Activated naive CD4-positive, alpha-beta T cell treated with anti-CD3 and anti-CD28 coated beads, Interleukin-2, amount 50 U/mL, for 72 hours (primary cell): ENCODE results near the gene FBXL7. TPM values are rescaled to one million over a fixed set of nuclear protein-coding genes. Genes with fewer than 3 reads are reported as not detected.

Experiments used
- ATAC-seq, 2 donors: fragments of 150-1000 bp; cut with Tn5 transposase; 2 replicates each; pipeline ENCODE4 v1.10.0; 2021; ENCODE audit warnings: mild to moderate bottlenecking in 2 of 2, moderate library complexity in 2 of 2
- DNase-seq, 2 donors: peaks; one replicate each; pipeline ENCODE4 v3.0.0; 2021 to 2022; ENCODE audit warnings: low spot score in 2 of 2
- H3K27ac Mint-ChIP-seq, 2 donors: one replicate each; pipeline ENCODE4 v1.8.0; 2022; ENCODE audit warnings: mild to moderate bottlenecking in 2 of 2, mixed read lengths in 2 of 2
- H3K36me3 Mint-ChIP-seq, 2 donors: one replicate each; pipeline ENCODE4 v1.8.0; 2022; ENCODE audit warnings: mixed read lengths in 2 of 2
- H3K9me3 Mint-ChIP-seq, 2 donors: one replicate each; pipeline ENCODE4 v1.8.0; 2022; ENCODE audit warnings: mixed read lengths in 2 of 2
- total RNA-seq, 2 donors: library from RNA; stranded (reverse); gene quantifications; one replicate each; pipeline ENCODE4 v1.2.3, GENCODE V29; 2022

The FBXL7 gene
- total RNA-seq, 2 donors from 2014 or later = not detected

GRCh38 chr5:15554542-15554941, 54.6 kb downstream of the FBXL7 start:
- Mint-ChIP-seq H3K27ac (no peak overlapping the region), H3K9me3 (peaks cover 15 to 16% of the 10 kb centered on the region in 2 donors), H3K36me3 (no peaks in the 10 kb centered on the region)
- DNase-seq (no peak), ATAC-seq (no peak)

- Mint-ChIP-seq H3K36me3 (no peaks in the 10 kb centered on the region), H3K27ac (no peak overlapping the region), H3K9me3 (peaks cover 15 to 16% of the 10 kb centered on the region in 2 donors)
- DNase-seq (no peak), ATAC-seq (no peak)
Measured at GRCh38 chr5:15555176-15555575, 55.2 kb downstream of the FBXL7 start.

- Mint-ChIP-seq H3K27ac (no peak overlapping the region), H3K36me3 (no peaks in the 10 kb centered on the region), H3K9me3 (peaks cover 9 to 13% of the 10 kb centered on the region in 2 donors)
- ATAC-seq = no peak
- DNase-seq = no peak
Measured at GRCh38 chr5:15558240-15558639, 58.3 kb downstream of the FBXL7 start.

- Mint-ChIP-seq H3K36me3 (no peaks in the 10 kb centered on the region), H3K27ac (no peak overlapping the region), H3K9me3 (peaks cover 9 to 11% of the 10 kb centered on the region in 2 donors)
- ATAC-seq (no peak), DNase-seq (no peak)
Measured at GRCh38 chr5:15558681-15559080, 58.7 kb downstream of the FBXL7 start.

GRCh38 chr5:15560421-15560820, 60.4 kb downstream of the FBXL7 start:
- no peak overlapping the region for H3K27ac Mint-ChIP-seq
- DNase-seq (no peak), ATAC-seq (no peak)
- H3K36me3 Mint-ChIP-seq = no peaks in the 10 kb centered on the region
- peaks cover 5 to 9% of the 10 kb centered on the region in 2 donors for H3K9me3 Mint-ChIP-seq

GRCh38 chr5:15564523-15564922, 64.5 kb downstream of the FBXL7 start:
- peaks cover 4 to 5% of the 10 kb centered on the region in 2 donors for H3K9me3 Mint-ChIP-seq
- no peaks in the 10 kb centered on the region for H3K36me3 Mint-ChIP-seq
- no peak overlapping the region for H3K27ac Mint-ChIP-seq
- DNase-seq (no peak), ATAC-seq (no peak)

GRCh38 chr5:15564957-15565356, 65.0 kb downstream of the FBXL7 start:
- ATAC-seq = no peak
- Mint-ChIP-seq H3K9me3 (peaks cover 4 to 5% of the 10 kb centered on the region in 2 donors), H3K36me3 (no peaks in the 10 kb centered on the region), H3K27ac (no peak overlapping the region)
- no peak for DNase-seq

- H3K36me3 Mint-ChIP-seq = peaks cover 0 to 5% of the 10 kb centered on the region in 2 donors
- H3K9me3 Mint-ChIP-seq = peaks cover 2 to 4% of the 10 kb centered on the region in 2 donors
- no peak overlapping the region for H3K27ac Mint-ChIP-seq
- ATAC-seq (no peak), DNase-seq (no peak)
Measured at GRCh38 chr5:15566306-15566705, 66.3 kb downstream of the FBXL7 start.

GRCh38 chr5:15566789-15567188, 66.8 kb downstream of the FBXL7 start:
- H3K27ac Mint-ChIP-seq = no peak overlapping the region
- peaks cover 0 to 5% of the 10 kb centered on the region in 2 donors for H3K36me3 Mint-ChIP-seq
- DNase-seq = no peak
- no peak for ATAC-seq
- peaks cover 0 to 4% of the 10 kb centered on the region in 2 donors for H3K9me3 Mint-ChIP-seq

GRCh38 chr5:15570491-15570890, 70.5 kb downstream of the FBXL7 start:
- Mint-ChIP-seq H3K27ac (no peak overlapping the region), H3K36me3 (peaks cover 0 to 5% of the 10 kb centered on the region in 2 donors), H3K9me3 (peaks cover 0 to 4% of the 10 kb centered on the region in 2 donors)
- no peak for ATAC-seq
- DNase-seq = no peak

- Mint-ChIP-seq H3K36me3 (peaks cover 0 to 5% of the 10 kb centered on the region in 2 donors), H3K9me3 (peaks cover 0 to 2% of the 10 kb centered on the region in 2 donors), H3K27ac (no peak overlapping the region)
- ATAC-seq (no peak), DNase-seq (no peak)
Measured at GRCh38 chr5:15571081-15571480, 71.1 kb downstream of the FBXL7 start.

- Mint-ChIP-seq H3K9me3 (peaks cover 0 to under 1% of the 10 kb centered on the region in 2 donors), H3K27ac (no peak overlapping the region), H3K36me3 (peaks cover 0 to 5% of the 10 kb centered on the region in 2 donors)
- no peak for DNase-seq
- ATAC-seq = no peak
Measured at GRCh38 chr5:15571618-15572017, 71.6 kb downstream of the FBXL7 start.

GRCh38 chr5:15573590-15573989, 73.6 kb downstream of the FBXL7 start:
- Mint-ChIP-seq H3K9me3 (peaks cover 0 to 3% of the 10 kb centered on the region in 2 donors), H3K36me3 (peaks cover 0 to 5% of the 10 kb centered on the region in 2 donors), H3K27ac (no peak overlapping the region)
- DNase-seq (no peak), ATAC-seq (no peak)

GRCh38 chr5:15574128-15574527, 74.1 kb downstream of the FBXL7 start:
- H3K36me3 Mint-ChIP-seq = peaks cover 0 to 5% of the 10 kb centered on the region in 2 donors
- H3K27ac Mint-ChIP-seq = no peak overlapping the region
- DNase-seq (no peak), ATAC-seq (no peak)
- H3K9me3 Mint-ChIP-seq = peaks cover 0 to 3% of the 10 kb centered on the region in 2 donors

- H3K27ac Mint-ChIP-seq = no peak overlapping the region
Measured at GRCh38 chr5:15574806-15575325, 74.9 kb downstream of the FBXL7 start.

GRCh38 chr5:15575666-15576065, 75.7 kb downstream of the FBXL7 start:
- no peak for DNase-seq

More at GRCh38 chr5:15574806-15575325, 74.9 kb downstream of the FBXL7 start:
- peaks cover 0 to 5% of the 10 kb centered on the region in 2 donors for H3K36me3 Mint-ChIP-seq
- DNase-seq = no peak
- H3K9me3 Mint-ChIP-seq = peaks cover 0 to 3% of the 10 kb centered on the region in 2 donors
- no peak for ATAC-seq

GRCh38 chr5:15577132-15577531, 77.2 kb downstream of the FBXL7 start:
- DNase-seq (no peak), ATAC-seq (no peak)
- no peaks in the 10 kb centered on the region for H3K36me3 Mint-ChIP-seq
- peak overlapping the region in 1 of 2 donors; percentile 55 for H3K27ac Mint-ChIP-seq
- peaks cover 0 to 3% of the 10 kb centered on the region in 2 donors for H3K9me3 Mint-ChIP-seq

More at GRCh38 chr5:15575666-15576065, 75.7 kb downstream of the FBXL7 start:
- Mint-ChIP-seq H3K36me3 (no peaks in the 10 kb centered on the region), H3K9me3 (peaks cover 0 to 3% of the 10 kb centered on the region in 2 donors), H3K27ac (no peak overlapping the region)
- no peak for ATAC-seq

GRCh38 chr5:15577831-15578230, 77.9 kb downstream of the FBXL7 start:
- no peak for DNase-seq
- Mint-ChIP-seq H3K36me3 (no peaks in the 10 kb centered on the region), H3K27ac (no peak overlapping the region), H3K9me3 (peaks cover 3 to 6% of the 10 kb centered on the region in 2 donors)
- ATAC-seq = no peak
